GM23248 (cell line): Measurements from ENCODE around the gene HDAC4.

Source experiments
- EZH2 ChIP-seq: fragments of 200-600 bp; sonication (generic); IDR thresholded peaks from 2 replicates; pipeline ENCODE4 v1.6.1; 2018; ENCODE audit warnings: antibody characterized with exemption, mild to moderate bottlenecking; ENCODE audit not compliant: insufficient read depth, poor library complexity, severe bottlenecking
- EZH2phosphoT487 ChIP-seq: fragments of 200-600 bp; sonication (generic); IDR thresholded peaks from 2 replicates; pipeline ENCODE4 v1.6.1; 2018; ENCODE audit warnings: antibody characterized with exemption, moderate library complexity, mild to moderate bottlenecking, low read depth; ENCODE audit not compliant: insufficient read depth

DNA sequence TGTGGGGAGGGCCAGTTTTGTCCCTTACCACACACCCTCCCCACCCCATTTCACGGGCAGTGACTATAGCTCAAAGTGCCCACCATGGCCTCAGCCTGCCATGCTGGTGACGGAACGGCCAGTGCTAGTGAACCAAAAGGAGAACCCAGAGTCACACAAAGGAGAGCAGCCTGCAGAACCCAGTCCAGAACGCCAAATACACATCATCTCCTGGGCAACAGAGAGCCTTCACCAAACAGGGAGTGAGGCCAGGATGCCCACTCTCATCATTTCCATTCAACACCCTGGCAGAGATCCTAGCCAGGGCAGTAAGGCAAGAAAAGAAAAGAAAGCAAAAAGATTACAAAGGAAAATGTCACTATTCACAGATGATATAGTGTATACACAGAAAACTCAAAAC lies 38.3 kb downstream of the HDAC4 start:
- TF ChIP-seq EZH2 = no peak
- no peak for TF ChIP-seq EZH2phosphoT487
